ENCODE measurements around the gene PLD1.

The PLD1 gene

GRCh38 chr3:171688002-171688401 is 122.3 kb downstream of the PLD1 start:
- Histone ChIP-seq H3K4me1 (ENCODE audit: insufficient read depth, low read length) (no peaks in the 10 kb centered on the region), H3K27ac (ENCODE audit: low read depth, low read length) (no peak overlapping the region), H3K4me3 (ENCODE audit: low read length) (no peak overlapping the region), H3K9ac (ENCODE audit: low read depth, low read length) (no peak overlapping the region), H3K27me3 (ENCODE audit: insufficient read depth, low read length) (no peaks in the 10 kb centered on the region), H3K36me3 (ENCODE audit: insufficient read depth, low read length) (no peaks in the 10 kb centered on the region), H3K9me3 (ENCODE audit: insufficient read depth, low read depth, low read length) (no peaks in the 10 kb centered on the region)

- Histone ChIP-seq H3K9ac (ENCODE audit: low read depth, low read length) (no peak overlapping the region), H3K4me3 (ENCODE audit: low read length) (no peak overlapping the region), H3K9me3 (ENCODE audit: insufficient read depth, low read depth, low read length) (no peaks in the 10 kb centered on the region), H3K27ac (ENCODE audit: low read depth, low read length) (no peak overlapping the region), H3K27me3 (ENCODE audit: insufficient read depth, low read length) (no peaks in the 10 kb centered on the region), H3K36me3 (ENCODE audit: insufficient read depth, low read length) (no peaks in the 10 kb centered on the region), H3K4me1 (ENCODE audit: insufficient read depth, low read length) (no peaks in the 10 kb centered on the region)
Measured at GRCh38 chr3:171687581-171687980, 122.7 kb downstream of the PLD1 start.

GRCh38 chr3:171687064-171687463 is 123.2 kb downstream of the PLD1 start:
- 98% methylated on average over 4 of the region's 5 CpGs for WGBS
- no peaks in the 10 kb centered on the region for H3K9me3 ChIP-seq (ENCODE audit: insufficient read depth, low read depth, low read length)
- no peaks in the 10 kb centered on the region for H3K36me3 ChIP-seq (ENCODE audit: insufficient read depth, low read length)
- H3K4me1 ChIP-seq (ENCODE audit: insufficient read depth, low read length) = no peaks in the 10 kb centered on the region
- no peak overlapping the region for H3K9ac ChIP-seq (ENCODE audit: low read depth, low read length)
- H3K4me3 ChIP-seq (ENCODE audit: low read length) = no peak overlapping the region
- H3K27ac ChIP-seq (ENCODE audit: low read depth, low read length) = no peak overlapping the region
- no peaks in the 10 kb centered on the region for H3K27me3 ChIP-seq (ENCODE audit: insufficient read depth, low read length)

GRCh38 chr3:171685116-171685895 is 125.0 kb downstream of the PLD1 start:
- no peaks in the 10 kb centered on the region for H3K36me3 ChIP-seq (ENCODE audit: insufficient read depth, low read length)
- H3K4me1 ChIP-seq (ENCODE audit: insufficient read depth, low read length) = no peaks in the 10 kb centered on the region
- no peaks in the 10 kb centered on the region for H3K9me3 ChIP-seq (ENCODE audit: insufficient read depth, low read depth, low read length)

GRCh38 chr3:171684221-171684620 is 126.1 kb downstream of the PLD1 start:
- no peaks in the 10 kb centered on the region for H3K36me3 ChIP-seq (ENCODE audit: insufficient read depth, low read length)
- H3K4me1 ChIP-seq (ENCODE audit: insufficient read depth, low read length) = no peaks in the 10 kb centered on the region
- H3K9ac ChIP-seq (ENCODE audit: low read depth, low read length) = no peak overlapping the region
- H3K27ac ChIP-seq (ENCODE audit: low read depth, low read length) = no peak overlapping the region
- H3K27me3 ChIP-seq (ENCODE audit: insufficient read depth, low read length) = no peaks in the 10 kb centered on the region
- no peaks in the 10 kb centered on the region for H3K9me3 ChIP-seq (ENCODE audit: insufficient read depth, low read depth, low read length)
- 92% methylated on average over 2 of the region's 2 CpGs for whole genome bisulfite sequencing
- no peak overlapping the region for H3K4me3 ChIP-seq (ENCODE audit: low read length)

More at GRCh38 chr3:171685116-171685895, 125.0 kb downstream of the PLD1 start:
- Histone ChIP-seq H3K4me3 (ENCODE audit: low read length) (no peak overlapping the region), H3K27me3 (ENCODE audit: insufficient read depth, low read length) (no peaks in the 10 kb centered on the region), H3K27ac (ENCODE audit: low read depth, low read length) (no peak overlapping the region), H3K9ac (ENCODE audit: low read depth, low read length) (no peak overlapping the region)
- 96% methylated on average over 6 of the region's 6 CpGs for WGBS

- Histone ChIP-seq H3K4me3 (ENCODE audit: low read length) (no peak overlapping the region), H3K4me1 (ENCODE audit: insufficient read depth, low read length) (no peaks in the 10 kb centered on the region), H3K27me3 (ENCODE audit: insufficient read depth, low read length) (no peaks in the 10 kb centered on the region), H3K9ac (ENCODE audit: low read depth, low read length) (no peak overlapping the region), H3K36me3 (ENCODE audit: insufficient read depth, low read length) (no peaks in the 10 kb centered on the region), H3K9me3 (ENCODE audit: insufficient read depth, low read depth, low read length) (no peaks in the 10 kb centered on the region), H3K27ac (ENCODE audit: low read depth, low read length) (no peak overlapping the region)
- 92% methylated on average over 3 of the region's 3 CpGs for WGBS
Measured at GRCh38 chr3:171682743-171683142, 127.5 kb downstream of the PLD1 start.

- H3K27ac ChIP-seq (ENCODE audit: low read depth, low read length) = no peak overlapping the region
- no peak overlapping the region for H3K9ac ChIP-seq (ENCODE audit: low read depth, low read length)
- H3K4me1 ChIP-seq (ENCODE audit: insufficient read depth, low read length) = no peaks in the 10 kb centered on the region
- no peak overlapping the region for H3K4me3 ChIP-seq (ENCODE audit: low read length)
- WGBS = 94% methylated on average over 6 of the region's 6 CpGs
- no peaks in the 10 kb centered on the region for H3K36me3 ChIP-seq (ENCODE audit: insufficient read depth, low read length)
- no peaks in the 10 kb centered on the region for H3K9me3 ChIP-seq (ENCODE audit: insufficient read depth, low read depth, low read length)
- no peaks in the 10 kb centered on the region for H3K27me3 ChIP-seq (ENCODE audit: insufficient read depth, low read length)
Measured at GRCh38 chr3:171680726-171681411, 129.4 kb downstream of the PLD1 start.

- Histone ChIP-seq H3K36me3 (ENCODE audit: insufficient read depth, low read length) (no peaks in the 10 kb centered on the region), H3K4me1 (ENCODE audit: insufficient read depth, low read length) (no peaks in the 10 kb centered on the region), H3K9me3 (ENCODE audit: insufficient read depth, low read depth, low read length) (no peaks in the 10 kb centered on the region), H3K4me3 (ENCODE audit: low read length) (no peak overlapping the region), H3K27me3 (ENCODE audit: insufficient read depth, low read length) (no peaks in the 10 kb centered on the region), H3K27ac (ENCODE audit: low read depth, low read length) (no peak overlapping the region), H3K9ac (ENCODE audit: low read depth, low read length) (no peak overlapping the region)
- 99% methylated on average over 3 of the region's 3 CpGs for WGBS
Measured at GRCh38 chr3:171678971-171679492, 131.3 kb downstream of the PLD1 start.

- Histone ChIP-seq H3K9ac (ENCODE audit: low read depth, low read length) (no peak overlapping the region), H3K9me3 (ENCODE audit: insufficient read depth, low read depth, low read length) (no peaks in the 10 kb centered on the region), H3K4me3 (ENCODE audit: low read length) (no peak overlapping the region), H3K4me1 (ENCODE audit: insufficient read depth, low read length) (no peaks in the 10 kb centered on the region), H3K36me3 (ENCODE audit: insufficient read depth, low read length) (no peaks in the 10 kb centered on the region), H3K27me3 (ENCODE audit: insufficient read depth, low read length) (no peaks in the 10 kb centered on the region), H3K27ac (ENCODE audit: low read depth, low read length) (no peak overlapping the region)
- WGBS = 33% methylated on average over 1 of the region's 1 CpG
Measured at GRCh38 chr3:171677706-171678105, 132.6 kb downstream of the PLD1 start.

- no peak overlapping the region for H3K9ac ChIP-seq (ENCODE audit: low read depth, low read length)
- no peak overlapping the region for H3K4me3 ChIP-seq (ENCODE audit: low read length)
- 96% methylated on average over 9 of the region's 10 CpGs for WGBS
- H3K4me1 ChIP-seq (ENCODE audit: insufficient read depth, low read length) = no peaks in the 10 kb centered on the region
- no peaks in the 10 kb centered on the region for H3K27me3 ChIP-seq (ENCODE audit: insufficient read depth, low read length)
- H3K36me3 ChIP-seq (ENCODE audit: insufficient read depth, low read length) = no peaks in the 10 kb centered on the region
- no peak overlapping the region for H3K27ac ChIP-seq (ENCODE audit: low read depth, low read length)
- H3K9me3 ChIP-seq (ENCODE audit: insufficient read depth, low read depth, low read length) = no peaks in the 10 kb centered on the region
Measured at GRCh38 chr3:171676601-171677175, 133.6 kb downstream of the PLD1 start.

GRCh38 chr3:171673951-171674350 is 136.3 kb downstream of the PLD1 start:
- 90% methylated on average over 1 of the region's 1 CpG for WGBS
- no peaks in the 10 kb centered on the region for H3K36me3 ChIP-seq (ENCODE audit: insufficient read depth, low read length)
- H3K9ac ChIP-seq (ENCODE audit: low read depth, low read length) = no peak overlapping the region
- H3K27ac ChIP-seq (ENCODE audit: low read depth, low read length) = no peak overlapping the region
- no peak overlapping the region for H3K4me3 ChIP-seq (ENCODE audit: low read length)
- H3K9me3 ChIP-seq (ENCODE audit: insufficient read depth, low read depth, low read length) = no peaks in the 10 kb centered on the region
- no peaks in the 10 kb centered on the region for H3K27me3 ChIP-seq (ENCODE audit: insufficient read depth, low read length)
- H3K4me1 ChIP-seq (ENCODE audit: insufficient read depth, low read length) = no peaks in the 10 kb centered on the region

Data from HUES64 (cell line).